ENCODE data around the gene CD79B.
"Not testable (repeated sequence)": the region's sequence is repeated elsewhere in the genome, so short reads cannot be mapped to it uniquely, and the experiment has no call there.

Gene CD79B

GRCh38 chr17:63933598-63933997 is 1.5 kb upstream of the CD79B start:
- DNase-seq (ENCODE audit: low read depth in 2 of 2): no peak

GRCh38 chr17:63932721-63933120 is 590 bp upstream of the CD79B start:
- no peak for DNase-seq (ENCODE audit: low read depth in 2 of 2)

GRCh38 chr17:63930951-63931575 is 1.1 kb downstream of the CD79B start:
- peak; percentile 39 to 52 for DNase-seq (ENCODE audit: low read depth in 2 of 2)

DNA sequence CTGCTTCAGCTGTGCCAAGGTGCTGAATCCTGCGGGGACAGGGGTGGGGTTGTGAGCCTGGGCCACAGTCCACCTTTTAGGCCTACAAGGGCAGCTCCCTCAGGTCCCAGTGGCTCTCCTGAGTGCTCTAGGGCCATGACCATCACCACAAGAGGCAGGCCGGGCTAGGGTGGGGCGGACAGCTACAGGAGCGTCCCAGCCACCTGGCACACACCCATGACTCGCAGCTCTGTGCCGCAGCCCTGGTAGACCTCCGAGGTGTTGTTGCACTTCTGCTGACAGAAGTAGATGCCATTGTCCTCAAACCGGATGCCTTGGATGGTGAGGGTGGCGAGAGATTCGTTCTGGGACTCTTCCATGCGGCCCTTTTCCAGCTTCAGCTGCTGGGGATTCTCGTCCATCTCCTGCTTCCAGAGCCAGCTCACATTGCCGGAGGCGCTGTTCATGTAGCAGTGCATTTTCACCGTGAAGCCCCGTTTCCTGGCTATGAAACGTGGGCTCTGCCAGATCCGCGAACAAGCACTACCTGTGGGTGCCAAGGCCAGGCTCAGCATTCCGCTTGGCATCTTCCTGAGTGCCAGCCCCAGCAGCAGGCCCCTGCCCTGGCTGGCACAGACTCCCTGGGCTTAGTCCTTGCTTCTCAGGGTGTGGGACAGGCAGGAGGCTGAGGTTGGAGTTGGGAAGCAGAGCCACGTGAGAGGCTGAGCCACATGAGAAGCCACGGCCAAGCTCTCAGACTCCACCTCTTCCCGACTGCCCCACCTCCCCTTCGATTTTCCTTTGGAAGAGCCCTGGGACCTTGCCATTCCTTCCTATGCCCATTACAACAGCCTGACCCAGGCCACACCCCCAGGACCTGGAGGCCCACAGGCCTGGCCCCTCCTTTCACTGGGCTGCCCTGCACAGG is 2.0 kb downstream of the CD79B start:
- no peak for DNase-seq (ENCODE audit: low read depth in 2 of 2)

- DNase-seq (ENCODE audit: low read depth in 2 of 2): no peak
Measured at GRCh38 chr17:63928966-63929695, 3.0 kb downstream of the CD79B start.

DNA sequence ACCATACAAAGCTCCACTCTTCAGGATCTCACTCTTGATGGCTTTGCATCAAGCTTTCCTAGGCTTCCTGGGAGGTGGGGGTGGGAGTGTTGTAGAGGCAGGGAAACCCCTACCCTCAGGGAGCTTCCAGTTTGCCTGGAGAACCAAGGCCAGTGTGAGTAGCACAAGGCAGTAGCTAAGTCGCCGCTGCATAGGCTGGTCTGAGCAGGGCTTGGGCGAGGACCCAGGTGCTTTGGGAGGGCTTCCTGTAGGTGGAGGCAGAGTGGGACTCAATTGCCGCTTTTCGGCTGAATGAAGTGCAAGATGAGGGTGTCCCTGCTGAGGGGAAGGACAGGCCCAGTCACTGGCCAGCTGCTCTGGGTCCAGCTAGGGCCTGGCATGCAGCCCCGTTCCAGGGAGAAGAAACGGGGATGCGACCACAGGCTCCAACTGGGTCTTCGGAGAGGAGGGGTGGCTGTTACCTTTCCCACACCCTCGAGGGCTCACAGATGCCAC is 3.9 kb downstream of the CD79B start:
- DNase-seq (ENCODE audit: low read depth in 2 of 2): no peak

DNA sequence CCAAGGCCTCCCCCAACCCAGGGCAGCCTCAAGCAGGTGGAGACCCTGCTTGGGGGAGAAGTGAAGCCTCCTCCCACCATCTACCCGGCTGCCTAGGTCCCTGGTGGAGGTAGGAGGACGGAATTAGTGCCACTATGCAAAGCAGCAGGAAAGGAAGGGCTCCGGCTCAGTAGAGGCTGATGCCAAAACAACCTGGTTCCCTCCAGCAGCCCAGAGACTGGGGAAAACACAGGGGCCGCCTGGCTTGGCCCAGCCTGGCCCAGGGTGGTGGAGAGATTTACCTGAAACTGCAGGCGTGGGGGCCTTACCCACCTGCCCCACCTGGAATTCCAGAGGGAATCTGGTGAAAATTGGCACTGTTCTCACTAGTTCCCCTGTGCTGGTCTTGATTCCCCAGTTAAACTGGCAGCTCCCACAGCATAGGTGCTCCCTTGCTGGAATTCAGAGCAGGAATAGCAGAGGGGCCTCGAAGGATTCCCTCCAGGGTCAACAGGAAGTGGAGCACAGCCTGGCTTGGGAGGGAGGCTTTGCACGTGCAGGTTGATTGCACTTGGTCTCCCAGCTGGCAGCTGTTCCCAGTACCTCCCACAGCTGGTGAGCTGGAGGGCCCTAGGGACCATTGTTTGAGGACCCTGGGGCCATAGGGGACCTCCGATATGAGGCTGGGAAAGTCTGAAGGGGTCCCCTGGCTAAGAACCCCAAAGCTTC is 4.5 kb downstream of the CD79B start:
- DNase-seq (ENCODE audit: low read depth in 2 of 2): no peak

- no peak for DNase-seq (ENCODE audit: low read depth in 2 of 2)
Measured at GRCh38 chr17:63926164-63926563, 6.0 kb downstream of the CD79B start.

GRCh38 chr17:63925615-63926014 is 6.5 kb downstream of the CD79B start:
- no peak for DNase-seq (ENCODE audit: low read depth in 2 of 2)

GRCh38 chr17:63922402-63922801 is 9.7 kb downstream of the CD79B start:
- DNase-seq (ENCODE audit: low read depth in 2 of 2): not testable (repeated sequence)

DNA sequence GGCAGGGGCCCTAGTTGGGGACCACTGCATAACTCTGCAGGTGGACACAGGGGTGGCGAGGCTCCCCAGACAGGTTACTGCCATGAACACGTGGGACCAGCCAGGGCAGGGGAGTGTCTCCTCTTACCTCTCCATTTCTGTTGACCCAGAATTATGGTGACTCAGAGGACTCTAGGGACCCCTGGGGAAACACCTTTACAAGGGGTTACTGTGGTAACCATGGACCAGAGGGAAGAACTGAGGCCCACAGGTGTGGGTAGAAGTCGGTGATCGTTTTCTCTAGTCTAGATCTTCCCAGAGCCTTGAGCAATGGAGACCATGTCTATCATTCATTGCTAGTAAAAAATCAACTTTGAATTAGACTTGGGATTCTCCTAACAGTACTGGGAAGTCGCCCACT is 11.4 kb downstream of the CD79B start:
- not testable (repeated sequence) for DNase-seq (ENCODE audit: low read depth in 2 of 2)

DNA sequence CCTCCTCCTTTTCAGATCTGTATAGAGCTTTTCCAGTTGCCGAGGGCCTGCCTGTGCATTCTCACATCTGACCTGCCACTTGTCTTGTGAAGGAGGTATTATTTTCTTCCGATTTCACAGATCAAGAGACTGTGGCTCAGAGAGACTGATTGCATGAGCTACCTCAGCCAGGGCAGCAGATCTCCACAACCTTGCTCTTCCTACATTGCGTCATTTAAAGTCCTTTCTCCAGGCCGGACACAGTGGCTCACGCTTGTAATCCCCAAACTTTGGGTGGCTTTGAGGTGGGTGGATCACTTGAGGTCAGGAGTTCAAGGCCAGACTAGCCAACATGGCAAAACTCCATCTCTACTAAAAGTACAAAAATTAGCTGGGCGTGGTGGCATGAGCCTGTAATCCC is 12.1 kb downstream of the CD79B start:
- not testable (repeated sequence) for DNase-seq (ENCODE audit: low read depth in 2 of 2)

DNA sequence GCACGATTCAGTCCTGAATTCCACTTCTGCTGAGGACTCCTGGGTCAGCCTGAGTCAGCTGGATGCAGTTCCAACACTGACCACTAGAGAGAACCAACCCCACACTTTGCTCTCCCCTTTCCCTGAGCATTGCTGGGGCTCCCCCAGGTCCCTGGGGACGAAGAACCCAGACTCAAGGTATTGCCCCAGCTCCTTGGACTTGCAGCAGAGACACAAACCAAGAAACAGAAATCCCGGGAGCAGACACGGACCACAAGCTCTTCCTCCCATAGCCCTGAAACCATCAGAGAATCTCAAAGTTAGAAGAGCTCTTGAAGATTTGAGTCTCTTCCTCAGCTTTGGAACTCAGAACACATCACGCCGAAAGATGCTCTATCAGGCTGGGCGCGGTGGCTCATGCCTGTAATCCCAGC is 12.8 kb downstream of the CD79B start:
- peak; percentile 33 to 57 for DNase-seq (ENCODE audit: low read depth in 2 of 2)

- not testable (repeated sequence) for DNase-seq (ENCODE audit: low read depth in 2 of 2)
Measured at GRCh38 chr17:63918789-63919305, 13.3 kb downstream of the CD79B start, which contains the start of gene GH1. GH1 (minus strand) TSS chr17:63918839; CDS start chr17:63918776, 63 bp downstream.

- DNase-seq (ENCODE audit: low read depth in 2 of 2): no peak
Measured at GRCh38 chr17:63918305-63918704, 13.8 kb downstream of the CD79B start.

DNA sequence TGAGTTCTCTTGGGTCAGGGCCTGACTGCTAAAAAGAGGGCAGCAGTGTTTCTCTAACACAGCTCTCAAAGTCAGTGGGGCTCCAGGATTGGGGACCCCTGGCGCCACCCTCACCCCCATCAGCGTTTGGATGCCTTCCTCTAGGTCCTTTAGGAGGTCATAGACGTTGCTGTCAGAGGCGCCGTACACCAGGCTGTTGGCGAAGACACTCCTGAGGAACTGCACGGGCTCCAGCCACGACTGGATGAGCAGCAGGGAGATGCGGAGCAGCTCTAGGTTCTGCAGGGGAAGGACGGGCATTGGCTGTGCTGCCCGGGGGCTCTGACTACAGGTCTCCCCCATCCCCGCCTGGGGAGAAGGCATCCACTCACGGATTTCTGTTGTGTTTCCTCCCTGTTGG is 14.5 kb downstream of the CD79B start:
- DNase-seq (ENCODE audit: low read depth in 2 of 2): no peak

DNA sequence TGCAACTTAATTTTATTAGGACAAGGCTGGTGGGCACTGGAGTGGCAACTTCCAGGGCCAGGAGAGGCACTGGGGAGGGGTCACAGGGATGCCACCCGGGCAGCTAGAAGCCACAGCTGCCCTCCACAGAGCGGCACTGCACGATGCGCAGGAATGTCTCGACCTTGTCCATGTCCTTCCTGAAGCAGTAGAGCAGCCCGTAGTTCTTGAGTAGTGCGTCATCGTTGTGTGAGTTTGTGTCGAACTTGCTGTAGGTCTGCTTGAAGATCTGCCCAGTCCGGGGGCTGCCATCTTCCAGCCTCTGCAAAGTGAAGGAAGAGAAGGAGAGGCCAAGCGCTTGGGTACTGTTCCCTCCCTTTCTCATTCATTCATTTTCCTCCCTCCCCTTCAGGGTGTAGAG is 14.9 kb downstream of the CD79B start:
- DNase-seq (ENCODE audit: low read depth in 2 of 2): not testable (repeated sequence)

- no peak for DNase-seq (ENCODE audit: low read depth in 2 of 2)
Measured at GRCh38 chr17:63916566-63917185, 15.5 kb downstream of the CD79B start.

DNA sequence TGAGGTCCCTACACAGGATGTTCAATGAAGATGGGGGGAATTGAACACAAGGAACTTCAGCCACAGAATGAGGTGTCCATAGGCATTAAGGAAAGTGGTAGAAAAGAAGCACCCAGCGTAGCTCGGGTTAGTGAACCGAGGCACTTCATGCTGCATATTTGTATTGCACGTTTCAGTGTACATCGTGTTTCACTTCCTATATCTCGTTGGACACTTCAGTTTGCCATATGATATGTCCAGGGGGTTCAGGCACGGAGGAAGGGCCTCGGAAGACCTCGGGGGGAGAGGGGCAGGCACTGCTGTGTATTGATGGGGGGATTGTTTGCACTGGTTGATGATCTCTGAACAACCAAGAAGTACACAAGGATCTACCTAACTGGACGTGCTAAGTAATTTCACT is 16.4 kb downstream of the CD79B start:
- DNase-seq (ENCODE audit: low read depth in 2 of 2): not testable (repeated sequence)

DNA sequence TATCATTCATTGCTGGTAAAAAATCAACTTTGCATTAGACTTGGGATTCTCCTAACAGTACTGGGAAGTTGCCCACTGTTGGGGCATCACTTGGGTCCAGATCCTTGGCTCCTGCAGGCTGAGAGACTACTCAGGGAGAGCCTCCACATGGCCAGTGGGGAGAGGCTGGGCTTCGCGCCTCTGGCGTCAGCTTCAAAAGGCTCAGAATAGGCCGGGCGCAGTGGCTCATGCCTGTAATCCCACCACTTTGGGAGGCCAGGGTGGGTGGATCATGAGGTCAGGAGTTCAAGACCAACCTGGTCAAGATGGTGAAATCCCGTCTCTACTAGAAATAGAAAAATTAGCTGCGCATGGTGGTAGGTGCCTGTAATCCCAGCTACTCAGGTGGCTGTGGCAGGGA is 17.7 kb downstream of the CD79B start:
- no peak for DNase-seq (ENCODE audit: low read depth in 2 of 2)

GRCh38 chr17:63911657-63912100 is 20.5 kb downstream of the CD79B start:
- peak in 1 of 2 donors; percentile 63 for DNase-seq (ENCODE audit: low read depth in 2 of 2)
